Left hindlimb (tissue), 1 donor: ENCODE measurements around the gene PYHIN1.

Experiments used
- DNase-seq: peaks from one replicate; pipeline ENCODE4 v3.0.0-alpha.2; 2018

PYHIN1 gene

DNA sequence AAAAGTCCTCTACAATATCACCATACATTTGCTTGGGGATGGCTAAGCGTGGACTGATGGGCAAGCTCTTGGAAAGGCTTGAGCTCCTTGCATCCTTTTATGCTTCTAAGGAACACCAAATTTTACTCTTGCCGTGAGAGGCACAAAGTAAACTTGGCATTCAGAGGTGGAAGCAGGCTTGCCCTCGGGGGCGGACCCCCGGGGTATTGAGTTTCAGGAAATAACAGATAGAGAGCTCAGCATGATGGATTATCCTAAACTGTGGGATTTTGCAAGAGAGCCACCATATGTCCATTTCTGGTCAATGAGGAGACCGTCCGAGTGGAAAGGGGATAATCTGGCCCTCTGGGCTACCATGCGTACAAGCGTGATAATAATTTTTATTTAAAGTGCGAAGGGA is 92.4 kb downstream of the PYHIN1 start:
- no peak for DNase-seq

DNA sequence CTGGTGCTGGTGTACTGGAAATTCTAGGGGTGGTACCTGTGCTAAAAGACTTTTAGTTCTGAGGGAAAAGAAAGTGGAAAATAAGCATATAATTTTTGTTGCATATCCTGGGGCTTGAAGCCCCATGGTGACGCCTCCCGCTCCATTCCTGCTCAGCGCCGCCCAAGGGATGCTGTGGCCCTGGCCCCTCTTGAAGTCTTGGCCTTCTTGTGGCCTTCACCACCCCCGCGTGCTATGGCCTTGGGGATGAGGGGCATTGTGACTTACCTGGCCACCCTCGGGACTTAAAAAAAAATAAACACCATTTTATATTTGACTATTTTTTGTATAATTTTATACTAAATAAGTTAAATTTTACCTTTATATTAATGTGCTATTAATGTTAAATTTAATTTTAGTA is 93.7 kb downstream of the PYHIN1 start:
- no peak for DNase-seq
